Measurements from ENCODE around the gene NPHP4.

NPHP4 gene

GRCh38 chr1:5941671-5942070 lies 50.6 kb downstream of the NPHP4 start:
- in situ Hi-C loops (cut with HindIII; ENCODE audit: low pct_unique_long_range_greater_than_20kb, low sequenced_read_pairs), result no loop called here
- TF ChIP-seq JUND (IDR thresholded peaks at IDR 0.05; ENCODE audit: low read depth), result no peak
- DNase-seq (ENCODE audit: low read depth in 1 of 2, low spot score in 1 of 2), result no peak

DNA sequence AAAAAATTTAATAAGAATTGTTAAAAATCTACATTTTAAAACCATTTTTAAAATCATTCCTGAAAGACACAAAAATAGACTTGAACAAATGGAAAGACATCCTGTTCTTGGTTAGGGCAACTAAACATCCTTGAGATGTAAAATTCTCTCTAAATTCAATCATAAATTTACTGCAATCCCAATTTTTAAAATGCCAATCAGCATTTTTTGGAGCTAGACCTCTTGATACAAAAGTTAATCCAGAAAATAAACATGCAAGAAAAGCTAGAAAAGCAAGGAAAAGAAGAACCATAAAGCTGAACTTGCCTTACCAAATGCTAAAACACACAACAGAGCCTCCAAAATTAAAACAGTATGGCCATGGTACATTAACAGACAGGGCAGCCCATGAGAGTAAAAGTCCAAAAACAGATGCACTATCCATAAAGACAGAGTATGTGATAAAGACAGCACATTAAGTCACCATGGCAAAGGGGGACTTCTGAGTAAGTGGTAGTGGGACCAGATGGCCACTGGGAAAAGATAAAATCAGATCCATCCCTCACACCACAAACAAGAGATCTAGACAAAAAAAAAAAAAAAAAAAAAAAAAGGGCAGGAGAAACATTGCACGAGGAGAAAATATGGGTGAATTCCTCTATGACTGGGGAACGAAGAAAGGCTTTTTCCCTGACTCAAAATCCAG lies 51.4 kb downstream of the NPHP4 start:
- in situ Hi-C loops (cut with HindIII; ENCODE audit: low pct_unique_long_range_greater_than_20kb, low sequenced_read_pairs), result no loop called here
- no peak for TF ChIP-seq JUND (IDR thresholded peaks at IDR 0.05; ENCODE audit: low read depth)
- no peak for DNase-seq (ENCODE audit: low read depth in 1 of 2, low spot score in 1 of 2)

DNA sequence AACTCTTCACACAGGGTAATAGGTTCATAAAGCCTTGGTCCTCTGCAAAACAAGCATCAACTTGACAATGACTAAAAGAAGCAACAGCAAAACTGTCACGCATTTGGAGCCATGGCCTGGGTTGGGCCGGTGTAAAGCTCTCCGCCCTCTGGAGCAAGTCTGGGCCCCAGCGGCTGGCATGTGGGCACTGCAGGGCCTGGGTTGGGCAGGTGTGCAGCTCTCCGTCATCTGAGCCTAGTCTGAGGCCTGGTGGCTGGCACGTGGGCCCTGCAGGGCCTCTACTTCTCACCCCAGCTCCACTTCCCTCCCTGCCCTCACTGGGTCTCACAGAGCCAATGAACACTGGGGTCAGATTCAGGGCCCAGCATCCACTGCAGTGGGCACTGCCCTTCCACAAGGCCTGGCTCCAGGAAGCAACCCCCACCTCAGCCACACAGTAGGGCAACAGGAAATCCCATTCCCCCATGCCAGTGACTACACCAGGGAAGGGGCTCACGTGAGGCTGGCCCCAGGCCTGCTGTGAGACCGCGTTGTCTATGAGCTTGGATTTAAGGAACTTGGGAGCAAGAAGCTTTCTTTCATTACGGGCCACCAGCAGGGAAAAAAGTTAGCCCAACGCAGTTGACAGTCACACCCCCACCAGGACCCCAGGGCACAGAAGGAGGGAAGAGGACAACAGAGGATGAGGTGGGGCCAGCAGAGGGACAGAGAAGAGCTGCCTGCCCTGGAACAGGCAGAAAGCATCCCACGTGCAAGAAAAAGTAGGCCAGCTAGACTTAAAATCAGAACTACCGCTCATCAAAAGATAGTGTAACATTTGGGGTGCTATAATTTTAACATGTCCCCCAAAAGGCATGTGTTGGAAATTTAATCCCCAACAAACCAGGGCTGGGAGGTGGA lies 52.7 kb downstream of the NPHP4 start:
- DNase-seq (ENCODE audit: low read depth in 1 of 2, low spot score in 1 of 2), result no peak
- in situ Hi-C loops (cut with HindIII; ENCODE audit: low pct_unique_long_range_greater_than_20kb, low sequenced_read_pairs), result no loop called here
- TF ChIP-seq JUND (IDR thresholded peaks at IDR 0.05; ENCODE audit: low read depth), result no peak

DNA sequence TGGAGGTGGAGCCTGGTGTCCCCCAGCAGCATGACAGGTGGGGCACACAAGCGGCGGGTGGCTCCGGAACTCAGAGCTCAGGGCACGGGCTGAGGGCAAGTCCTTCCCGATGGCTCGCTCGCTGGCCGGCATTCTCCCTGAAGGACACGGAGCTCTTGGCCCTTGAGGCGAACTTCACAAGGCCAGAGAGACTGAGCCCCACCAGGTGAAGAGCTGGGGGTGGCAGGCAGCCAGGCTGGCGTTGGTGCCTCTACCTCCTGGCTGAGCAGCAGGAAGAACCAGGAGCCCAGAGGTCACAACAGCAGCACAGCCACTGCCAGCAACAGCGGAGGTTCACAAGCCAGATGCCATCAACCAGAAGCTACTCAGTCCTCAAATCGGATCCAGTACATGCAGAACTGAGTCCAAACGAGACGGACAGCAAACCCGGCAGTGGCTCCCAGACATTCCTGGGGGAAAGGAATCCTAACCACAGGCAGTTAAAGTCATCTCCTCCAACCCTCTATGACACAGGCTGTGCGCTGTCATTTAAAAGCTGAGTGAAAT lies 54.1 kb downstream of the NPHP4 start:
- no peak for TF ChIP-seq JUND (IDR thresholded peaks at IDR 0.05; ENCODE audit: low read depth)
- in situ Hi-C loops (cut with HindIII; ENCODE audit: low pct_unique_long_range_greater_than_20kb, low sequenced_read_pairs), result no loop called here
- no peak for DNase-seq (ENCODE audit: low read depth in 1 of 2, low spot score in 1 of 2)

- DNase-seq (ENCODE audit: low read depth in 1 of 2, low spot score in 1 of 2), result no peak
- no peak for TF ChIP-seq JUND (IDR thresholded peaks at IDR 0.05; ENCODE audit: low read depth)
- in situ Hi-C loops (cut with HindIII; ENCODE audit: low pct_unique_long_range_greater_than_20kb, low sequenced_read_pairs), result no loop called here
These were observed 54.8 kb downstream of the NPHP4 start for GRCh38 chr1:5937373-5937857.

DNA sequence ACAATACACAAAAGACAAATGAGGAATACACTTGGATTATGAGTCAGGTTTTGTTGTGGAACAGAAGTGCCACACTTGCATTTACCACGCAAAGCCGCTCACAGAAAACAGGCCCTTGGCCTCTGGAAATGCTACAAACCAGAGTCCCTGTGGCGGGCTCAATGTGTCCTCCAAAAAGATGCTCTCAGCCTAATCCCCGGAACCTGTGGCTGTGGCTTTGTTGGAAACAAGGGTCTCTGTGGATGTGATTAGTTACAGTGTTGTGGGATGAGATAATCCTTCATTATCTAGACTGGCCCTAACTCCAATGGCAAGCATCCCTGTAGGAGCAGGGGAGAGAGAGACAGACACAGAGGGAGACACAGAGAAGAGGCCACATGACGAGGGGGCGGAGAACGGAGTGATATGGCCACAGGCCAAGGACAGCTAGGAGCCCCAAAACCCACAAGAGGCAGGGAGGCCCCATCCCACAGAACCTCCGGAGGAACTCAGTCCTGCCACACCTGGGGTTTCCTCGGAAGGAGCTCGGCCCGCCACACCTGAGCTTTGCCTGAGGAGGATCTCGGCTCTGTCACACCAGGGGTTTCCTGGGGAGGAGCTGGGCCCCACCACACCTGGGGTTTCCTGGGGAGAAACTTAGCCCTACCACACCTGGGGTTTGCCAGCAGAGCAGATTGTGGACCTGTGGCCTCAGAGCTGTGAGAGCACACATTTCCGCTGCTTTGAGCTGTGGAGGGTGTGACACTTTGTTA lies 55.4 kb downstream of the NPHP4 start:
- in situ Hi-C loops (cut with HindIII; ENCODE audit: low pct_unique_long_range_greater_than_20kb, low sequenced_read_pairs), result no loop called here
- DNase-seq (ENCODE audit: low read depth in 1 of 2, low spot score in 1 of 2), result no peak
- TF ChIP-seq JUND (IDR thresholded peaks at IDR 0.05; ENCODE audit: low read depth), result no peak

GRCh38 chr1:5936126-5936525 lies 56.1 kb downstream of the NPHP4 start:
- no peak for DNase-seq (ENCODE audit: low read depth in 1 of 2, low spot score in 1 of 2)
- in situ Hi-C loops (cut with HindIII; ENCODE audit: low pct_unique_long_range_greater_than_20kb, low sequenced_read_pairs), result no loop called here

DNA sequence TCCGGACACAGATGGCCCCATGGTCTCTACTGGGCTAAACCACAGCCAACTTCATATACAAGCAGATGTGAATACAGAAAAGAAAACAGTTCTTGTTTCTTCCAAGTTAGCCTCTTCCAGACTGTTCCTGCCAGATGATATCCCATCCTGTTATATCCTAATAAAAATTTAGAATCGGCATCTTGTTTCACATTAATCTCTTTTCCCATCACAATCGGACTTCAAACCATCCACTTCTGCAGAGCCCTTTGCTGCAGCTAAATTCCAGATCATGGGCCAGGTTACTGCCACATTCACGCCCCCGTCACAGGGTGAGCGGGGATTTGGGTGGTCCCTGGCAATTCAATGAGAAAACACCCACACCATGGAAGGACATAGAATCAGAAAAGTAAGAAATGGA lies 57.2 kb downstream of the NPHP4 start:
- in situ Hi-C loops (cut with HindIII; ENCODE audit: low pct_unique_long_range_greater_than_20kb, low sequenced_read_pairs), result no loop called here
- no peak for DNase-seq (ENCODE audit: low read depth in 1 of 2, low spot score in 1 of 2)
- TF ChIP-seq JUND (IDR thresholded peaks at IDR 0.05; ENCODE audit: low read depth), result no peak

More at GRCh38 chr1:5936126-5936525, 56.1 kb downstream of the NPHP4 start:
- TF ChIP-seq JUND (IDR thresholded peaks at IDR 0.05; ENCODE audit: low read depth), result no peak

GRCh38 chr1:5934058-5934884 lies 58.0 kb downstream of the NPHP4 start:
- DNase-seq (ENCODE audit: low read depth in 1 of 2, low spot score in 1 of 2), result no peak
- no peak for TF ChIP-seq JUND (IDR thresholded peaks at IDR 0.05; ENCODE audit: low read depth)
- in situ Hi-C loops (cut with HindIII; ENCODE audit: low pct_unique_long_range_greater_than_20kb, low sequenced_read_pairs), result no loop called here

DNA sequence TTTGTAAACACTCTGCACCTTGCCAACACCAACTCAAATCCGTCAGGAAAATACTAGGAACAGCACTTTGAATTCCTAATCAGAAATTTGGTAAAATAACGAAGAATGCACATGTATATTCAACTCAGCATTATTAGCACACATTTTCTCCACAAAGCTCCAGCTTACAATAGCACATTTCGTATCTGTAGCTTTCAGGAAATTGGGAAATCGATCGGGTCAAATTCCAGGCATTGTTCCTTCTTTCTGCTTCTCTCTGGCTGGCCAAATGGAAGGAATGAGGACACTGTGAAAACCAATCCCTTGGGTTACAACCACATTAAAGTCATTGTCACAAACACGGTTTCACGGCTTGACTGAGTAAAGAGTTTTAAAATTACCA lies 58.6 kb downstream of the NPHP4 start:
- no peak for TF ChIP-seq JUND (IDR thresholded peaks at IDR 0.05; ENCODE audit: low read depth)
- no peak for DNase-seq (ENCODE audit: low read depth in 1 of 2, low spot score in 1 of 2)
- in situ Hi-C loops (cut with HindIII; ENCODE audit: low pct_unique_long_range_greater_than_20kb, low sequenced_read_pairs), result no loop called here

- no peak for TF ChIP-seq JUND (IDR thresholded peaks at IDR 0.05; ENCODE audit: low read depth)
- DNase-seq (ENCODE audit: low read depth in 1 of 2, low spot score in 1 of 2), result no peak
- in situ Hi-C loops (cut with HindIII; ENCODE audit: low pct_unique_long_range_greater_than_20kb, low sequenced_read_pairs), result no loop called here
These were observed 59.2 kb downstream of the NPHP4 start for GRCh38 chr1:5933050-5933449.

All from T47D (cell line).